Measurements from ENCODE around the gene MANSC1.

- no peak for TF ChIP-seq CREB1 (IDR thresholded peaks at IDR 0.05; ENCODE audit: low read depth)
- TF ChIP-seq EP300 (IDR thresholded peaks at IDR 0.05; ENCODE audit: borderline replicate concordance), result no peak
These were observed 15.4 kb upstream of the MANSC1 start for GRCh38 chr12:12365446-12365802.
